Liver (tissue), 9 donors: ENCODE results near the gene ZNF101. TPM values are rescaled to one million over a fixed set of nuclear protein-coding genes. Genes with fewer than 3 reads are reported as not detected.

Source experiments
- DNase-seq: peaks from one replicate; pipeline ENCODE4 v3.0.0-alpha.2; 2017; ENCODE audit warnings: low spot score
- H3K27ac ChIP-seq, 2 donors: one replicate each; pipeline ENCODE4 v1.7.0; 2013; ENCODE audit warnings: inconsistent platforms in 2 of 2, low read length in 2 of 2, control low read depth in 1 of 2, low read depth in 1 of 2, mild to moderate bottlenecking in 1 of 2
- H3K27me3 ChIP-seq, 4 donors: one replicate each; pipeline versions ENCODE4 v1.6.1 to v1.7.0; 2013; ENCODE audit warnings: low read length in 3 of 4, inconsistent platforms in 1 of 4, mild to moderate bottlenecking in 1 of 4, moderate library complexity in 1 of 4; ENCODE audit not compliant: control insufficient read depth in 4 of 4, insufficient read depth in 4 of 4
- H3K36me3 ChIP-seq, 4 donors: one replicate each; pipeline versions ENCODE4 v1.6.1 to v1.7.0; 2013; ENCODE audit warnings: low read length in 3 of 4, mild to moderate bottlenecking in 3 of 4, low read depth in 1 of 4, moderate library complexity in 1 of 4; ENCODE audit not compliant: control insufficient read depth in 4 of 4, insufficient read depth in 3 of 4
- H3K4me1 ChIP-seq, 4 donors: one replicate each; pipeline versions ENCODE4 v1.6.1 to v1.7.0; 2013; ENCODE audit warnings: low read length in 3 of 4, mild to moderate bottlenecking in 3 of 4, moderate library complexity in 1 of 4; ENCODE audit not compliant: control insufficient read depth in 4 of 4, insufficient read depth in 4 of 4
- H3K4me3 ChIP-seq, 3 donors: one replicate each; pipeline versions ENCODE4 v1.6.1 to v1.7.0; 2013; ENCODE audit warnings: low read length in 3 of 3, control low read depth in 1 of 3, low read depth in 1 of 3, mild to moderate bottlenecking in 1 of 3
- H3K9ac ChIP-seq, 2 donors: one replicate each; pipeline ENCODE4 v1.7.0; 2013; ENCODE audit warnings: low read length in 2 of 2, mild to moderate bottlenecking in 2 of 2, moderate library complexity in 2 of 2, control low read depth in 1 of 2, low read depth in 1 of 2
- H3K9me3 ChIP-seq, 4 donors: one replicate each; pipeline versions ENCODE4 v1.6.1 to v1.7.0; 2013; ENCODE audit warnings: low read length in 3 of 4; ENCODE audit not compliant: control insufficient read depth in 4 of 4
- ATF3 ChIP-seq: IDR thresholded peaks from 2 replicates; pipeline ENCODE4 v1.6.1; 2016; ENCODE audit warnings: antibody characterized with exemption
- CTCF ChIP-seq: fragments of 150-350 bp; IDR thresholded peaks from 2 replicates; pipeline ENCODE4 v1.5.1; 2017; ENCODE audit warnings: improper control_type of control experiment, low read depth, low read length; ENCODE audit not compliant: missing input control
- EGR1 ChIP-seq, 2 donors: IDR thresholded peaks; 2 replicates each; pipeline ENCODE4 v1.6.1; 2016 to 2018; ENCODE audit warnings: antibody characterized with exemption in 2 of 2, low read depth in 2 of 2
- FOXA1 ChIP-seq: IDR thresholded peaks from 2 replicates; pipeline ENCODE4 v1.6.1; 2016; ENCODE audit warnings: antibody characterized with exemption
- FOXA2 ChIP-seq: IDR thresholded peaks from 2 replicates; pipeline ENCODE4 v1.6.1; 2016; ENCODE audit warnings: antibody characterized with exemption
- GABPA ChIP-seq, 2 donors: IDR thresholded peaks in 1 of 2; conservative IDR thresholded peaks in 1 of 2; 2 replicates each; pipeline ENCODE4 v1.6.1; 2016; ENCODE audit warnings: antibody characterized with exemption in 2 of 2, mild to moderate bottlenecking in 1 of 2, moderate library complexity in 1 of 2
- HNF4A ChIP-seq, 2 donors: conservative IDR thresholded peaks; 2 replicates each; pipeline ENCODE4 v1.6.1; 2016; ENCODE audit warnings: antibody characterized with exemption in 2 of 2, mild to moderate bottlenecking in 2 of 2
- HNF4G ChIP-seq: IDR thresholded peaks from 2 replicates; pipeline ENCODE4 v1.6.1; 2016; ENCODE audit warnings: antibody characterized with exemption
- JUND ChIP-seq, 2 donors: IDR thresholded peaks; 2 replicates each; pipeline ENCODE4 v1.6.1; 2016; ENCODE audit warnings: antibody characterized with exemption in 2 of 2
- MAX ChIP-seq: IDR thresholded peaks from 2 replicates; pipeline ENCODE4 v1.6.1; 2016; ENCODE audit warnings: antibody characterized with exemption
- NR2F2 ChIP-seq: IDR thresholded peaks from 2 replicates; pipeline ENCODE4 v1.6.1; 2016; ENCODE audit warnings: antibody characterized with exemption
- RAD21 ChIP-seq, 2 donors: IDR thresholded peaks; 2 replicates each; pipeline ENCODE4 v1.6.1; 2016; ENCODE audit warnings: antibody characterized with exemption in 2 of 2, mild to moderate bottlenecking in 2 of 2
- RXRA ChIP-seq, 2 donors: IDR thresholded peaks; 2 replicates each; pipeline ENCODE4 v1.6.1; 2017 to 2018; ENCODE audit warnings: antibody characterized with exemption in 2 of 2, mild to moderate bottlenecking in 1 of 2
- SP1 ChIP-seq: IDR thresholded peaks from 2 replicates; pipeline ENCODE4 v1.6.1; 2018; ENCODE audit warnings: antibody characterized with exemption, mild to moderate bottlenecking
- TAF1 ChIP-seq: conservative IDR thresholded peaks from 2 replicates; pipeline ENCODE4 v1.6.1; 2016; ENCODE audit warnings: antibody characterized with exemption, mild to moderate bottlenecking
- YY1 ChIP-seq: IDR thresholded peaks from 2 replicates; pipeline ENCODE4 v1.6.1; 2016; ENCODE audit warnings: antibody characterized with exemption, mild to moderate bottlenecking
- ZBTB33 ChIP-seq: IDR thresholded peaks from 2 replicates; pipeline ENCODE4 v1.6.1; 2016; ENCODE audit warnings: antibody characterized with exemption
- whole genome bisulfite sequencing: extraction: QIAGEN DNeasy Blood & Tissue Kit; methylation state at CpG from one replicate; pipeline ENCODE4 v1.1.7; 2013; 5-methylcytosine and 5-hydroxymethylcytosine counted together
- polyA plus RNA-seq, 2 donors: library from polyadenylated mRNA; stranded (reverse) in 1 of 2; unstranded in 1 of 2; fragments of 200-250 nt in 1 of 2; fragments of >200 nt in 1 of 2; fragmentation: Nextera tagmentation in 1 of 2; extraction: Ambion mirVana in 1 of 2; gene quantifications; one replicate each; pipeline versions ENCODE4 v1.2.1 to v1.2.3, GENCODE V29; 2013 to 2015
- total RNA-seq, 2 donors: library from RNA; depleted of rRNA; stranded (reverse); fragments of >200 nt; gene quantifications; one replicate each; pipeline ENCODE4 v1.2.3, GENCODE V29; 2014
- TF ChIP-seq, protein P1 (sequence below): IDR thresholded peaks from 2 replicates; pipeline ENCODE4 v1.6.1; 2016; ENCODE audit warnings: antibody characterized with exemption, mild to moderate bottlenecking
- donor health status: healthy.
- donor health status: healthy.
- donor health status: healthy.
- donor health status: healthy.
- donor health status: healthy.

ZNF101 gene
- total and polyA plus RNA-seq, 4 donors: 1.5 to 6.9 (median 3.5) TPM

GRCh38 chr19:19659646-19660245 lies 8.9 kb upstream of the ZNF101 start (continued):
- TF ChIP-seq, protein P1, sequence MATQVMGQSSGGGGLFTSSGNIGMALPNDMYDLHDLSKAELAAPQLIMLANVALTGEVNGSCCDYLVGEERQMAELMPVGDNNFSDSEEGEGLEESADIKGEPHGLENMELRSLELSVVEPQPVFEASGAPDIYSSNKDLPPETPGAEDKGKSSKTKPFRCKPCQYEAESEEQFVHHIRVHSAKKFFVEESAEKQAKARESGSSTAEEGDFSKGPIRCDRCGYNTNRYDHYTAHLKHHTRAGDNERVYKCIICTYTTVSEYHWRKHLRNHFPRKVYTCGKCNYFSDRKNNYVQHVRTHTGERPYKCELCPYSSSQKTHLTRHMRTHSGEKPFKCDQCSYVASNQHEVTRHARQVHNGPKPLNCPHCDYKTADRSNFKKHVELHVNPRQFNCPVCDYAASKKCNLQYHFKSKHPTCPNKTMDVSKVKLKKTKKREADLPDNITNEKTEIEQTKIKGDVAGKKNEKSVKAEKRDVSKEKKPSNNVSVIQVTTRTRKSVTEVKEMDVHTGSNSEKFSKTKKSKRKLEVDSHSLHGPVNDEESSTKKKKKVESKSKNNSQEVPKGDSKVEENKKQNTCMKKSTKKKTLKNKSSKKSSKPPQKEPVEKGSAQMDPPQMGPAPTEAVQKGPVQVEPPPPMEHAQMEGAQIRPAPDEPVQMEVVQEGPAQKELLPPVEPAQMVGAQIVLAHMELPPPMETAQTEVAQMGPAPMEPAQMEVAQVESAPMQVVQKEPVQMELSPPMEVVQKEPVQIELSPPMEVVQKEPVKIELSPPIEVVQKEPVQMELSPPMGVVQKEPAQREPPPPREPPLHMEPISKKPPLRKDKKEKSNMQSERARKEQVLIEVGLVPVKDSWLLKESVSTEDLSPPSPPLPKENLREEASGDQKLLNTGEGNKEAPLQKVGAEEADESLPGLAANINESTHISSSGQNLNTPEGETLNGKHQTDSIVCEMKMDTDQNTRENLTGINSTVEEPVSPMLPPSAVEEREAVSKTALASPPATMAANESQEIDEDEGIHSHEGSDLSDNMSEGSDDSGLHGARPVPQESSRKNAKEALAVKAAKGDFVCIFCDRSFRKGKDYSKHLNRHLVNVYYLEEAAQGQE: no peak
- TF ChIP-seq CTCF: no peak

- Histone ChIP-seq H3K4me1 (peaks cover 4 to 20% (median 17%) of the 10 kb centered on the region in 4 donors), H3K27ac (no peak overlapping the region), H3K4me3 (no peak overlapping the region), H3K9ac (no peak overlapping the region), H3K27me3 (no peaks in the 10 kb centered on the region), H3K9me3 (no peaks in the 10 kb centered on the region), H3K36me3 (peaks cover 11 to 33% (median 22%) of the 10 kb centered on the region in 4 donors)
- no peak for DNase-seq
- TF ChIP-seq JUND (IDR thresholded peaks at IDR 0.05) (no peak), EGR1 (IDR thresholded peaks at IDR 0.05; ENCODE audit: low read depth in 2 of 2) (no peak), ZBTB33 (no peak), MAX (no peak), FOXA2 (no peak), ATF3 (no peak), TAF1 (no peak), CTCF (no peak), YY1 (no peak), HNF4A (conservative IDR thresholded peaks at IDR 0.05) (no peak), RXRA (IDR thresholded peaks at IDR 0.05) (no peak), RAD21 (IDR thresholded peaks at IDR 0.05) (no peak), NR2F2 (no peak), SP1 (no peak), GABPA (IDR thresholded peaks at IDR 0.05 in 1 of 2, conservative IDR thresholded peaks at IDR 0.05 in 1 of 2) (no peak), HNF4G (no peak), FOXA1 (no peak)
- TF ChIP-seq, protein P1: no peak
- WGBS: 90% methylated on average over 10 of the region's 10 CpGs
Measured at GRCh38 chr19:19661141-19661674, 7.4 kb upstream of the ZNF101 start.
